NCI-H510A (cell line): Measurements from ENCODE around the gene ILKAP.
A peak's percentile ranks its signal among the peaks of the same experiment; 100 is the strongest.

Source experiments
- DNase-seq: peaks from one replicate; lab custom pipeline; 2025; lab: John Stamatoyannopoulos, UW

The ILKAP gene

DNA sequence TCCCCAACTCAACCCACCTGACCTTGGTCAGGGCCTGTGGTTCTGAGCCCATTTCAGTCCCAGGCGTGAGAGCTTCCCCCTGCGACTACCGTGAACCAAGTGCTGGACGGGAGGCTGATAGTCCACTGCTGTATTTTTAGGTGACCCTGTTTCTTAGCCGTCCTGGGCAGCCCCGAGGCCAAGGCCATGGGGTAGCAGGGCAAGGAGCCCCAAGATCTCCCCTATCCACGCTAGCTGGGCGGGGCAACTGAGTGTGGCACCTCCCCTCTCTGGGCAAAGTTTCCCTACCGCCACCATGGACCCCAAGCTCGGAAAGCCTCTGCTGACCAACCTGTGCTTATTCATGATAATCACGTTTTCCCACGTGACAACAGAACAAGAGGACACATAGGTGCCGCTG is 65.6 kb downstream of the ILKAP start:
- no peak for DNase-seq

DNA sequence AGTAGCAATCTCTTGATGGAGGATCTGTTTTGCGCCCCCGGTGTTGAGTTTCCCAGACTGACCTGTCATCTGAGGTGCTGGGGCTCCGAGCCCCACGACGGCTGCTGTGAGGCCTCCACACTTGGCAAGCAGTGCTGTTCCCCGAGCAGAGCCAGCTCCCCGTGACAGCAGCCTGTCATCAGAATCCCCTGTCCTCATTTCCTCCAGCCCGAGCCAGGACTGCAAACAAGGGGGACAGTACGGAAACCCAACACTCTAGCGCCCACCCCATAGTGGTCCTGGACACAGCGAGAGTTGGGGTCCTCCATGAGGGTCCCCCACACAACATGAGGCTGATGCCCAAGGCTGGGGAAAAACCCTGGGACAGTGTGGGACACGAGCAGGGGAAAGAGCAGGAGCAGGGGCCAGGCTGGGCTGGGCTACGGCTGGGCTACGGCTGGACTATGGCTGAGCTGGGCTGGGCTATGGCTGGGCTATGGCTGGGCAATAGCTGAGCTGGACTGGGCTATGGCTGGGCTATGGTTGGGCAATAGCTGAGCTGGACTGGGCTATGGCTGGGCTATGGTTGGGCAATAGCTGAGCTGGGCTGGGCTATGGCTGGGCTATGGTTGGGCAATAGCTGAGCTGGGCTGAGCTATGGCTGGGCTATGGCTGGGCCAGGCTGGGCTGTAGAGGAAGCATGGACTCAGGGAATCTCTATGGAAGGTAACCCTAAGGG is 66.5 kb downstream of the ILKAP start:
- DNase-seq, result no peak

DNA sequence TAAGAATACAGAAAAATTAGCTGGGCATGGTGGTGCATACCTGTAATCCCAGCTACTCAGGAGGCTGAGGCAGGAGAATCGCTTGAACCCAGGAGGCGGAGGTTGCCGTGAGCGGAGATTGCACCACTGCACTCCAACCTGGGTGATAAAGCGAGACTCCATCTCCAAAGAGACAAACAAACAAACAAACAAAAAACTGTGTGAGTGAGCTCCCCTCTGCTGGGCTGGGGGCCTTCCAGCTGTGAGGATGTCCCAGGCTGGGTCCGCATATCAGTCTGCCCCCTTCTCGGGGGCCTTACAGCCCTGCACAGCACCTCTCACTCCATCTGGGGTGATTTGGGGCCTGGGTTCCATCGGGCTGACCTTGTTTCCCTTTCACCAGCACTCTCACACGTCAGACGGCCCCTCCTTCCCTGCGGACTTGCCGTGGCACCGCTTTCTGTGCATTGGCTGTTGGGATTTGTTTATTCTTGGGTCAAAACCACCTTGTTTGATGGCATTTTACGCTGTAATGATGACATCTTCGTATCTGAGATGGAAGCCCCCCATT is 67.8 kb downstream of the ILKAP start:
- DNase-seq, result no peak

DNA sequence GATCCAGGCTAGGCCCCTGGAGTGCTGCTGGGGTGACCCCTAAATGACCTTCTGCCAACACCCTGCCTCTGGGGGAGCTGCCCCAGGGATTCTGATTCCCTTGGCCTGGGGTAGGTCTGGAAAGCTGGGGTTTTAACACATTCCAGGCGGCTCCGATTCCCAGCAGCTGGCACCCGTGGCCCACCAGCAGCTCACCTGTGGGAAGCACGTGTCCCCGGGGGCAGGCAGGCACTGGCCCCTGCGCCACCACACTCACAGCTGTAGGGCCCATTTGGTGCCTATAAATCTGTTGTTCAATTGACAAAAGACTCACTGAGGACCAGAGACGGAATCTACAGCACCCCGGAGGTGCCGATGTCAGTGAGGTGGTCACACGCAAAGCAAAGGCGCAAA is 69.1 kb downstream of the ILKAP start:
- DNase-seq, result no peak

DNA sequence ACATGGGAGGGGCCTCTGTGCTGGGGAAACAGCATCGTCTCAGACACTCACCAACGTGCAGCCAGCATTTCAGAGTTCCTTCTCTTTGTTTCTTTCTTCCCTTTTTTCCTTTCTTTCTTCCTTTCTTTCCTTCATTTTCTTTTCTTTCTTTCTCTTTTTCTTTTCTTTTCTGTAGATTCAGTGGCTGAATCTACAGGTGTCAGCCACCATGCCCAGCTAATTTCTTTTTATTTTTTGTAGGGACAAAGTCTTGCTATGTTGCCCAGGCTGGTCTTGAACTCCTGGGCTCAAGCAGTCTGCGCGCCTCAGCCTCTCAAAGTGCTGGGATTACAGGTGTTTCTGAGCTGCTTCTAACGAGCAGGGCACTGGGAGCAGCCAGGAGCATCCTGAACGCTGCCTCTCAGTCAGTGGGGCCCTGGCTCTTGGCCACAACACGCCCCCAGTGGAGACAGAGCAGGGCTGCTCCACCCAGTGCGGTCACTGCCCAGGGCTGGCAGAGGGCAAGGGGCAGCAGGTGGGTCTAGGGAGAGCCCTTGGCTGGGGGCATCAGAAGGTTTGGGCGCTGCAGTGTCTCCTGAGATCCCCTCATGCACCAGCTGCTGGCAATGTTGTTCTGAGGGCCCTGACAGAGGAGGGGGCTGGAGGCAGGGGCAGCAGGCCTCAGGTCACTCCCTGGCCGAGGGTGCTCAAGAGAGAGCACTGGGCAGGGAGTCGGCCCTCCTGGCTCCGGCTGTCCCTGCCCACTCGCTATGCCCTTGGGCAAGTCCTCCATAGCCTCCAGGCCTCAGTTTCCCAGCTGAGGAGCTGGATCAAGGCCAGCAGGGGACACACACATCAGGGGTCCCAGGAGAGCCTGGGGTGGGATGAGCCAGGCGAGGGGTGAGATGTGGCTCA is 69.7 kb downstream of the ILKAP start:
- DNase-seq, result no peak

DNA sequence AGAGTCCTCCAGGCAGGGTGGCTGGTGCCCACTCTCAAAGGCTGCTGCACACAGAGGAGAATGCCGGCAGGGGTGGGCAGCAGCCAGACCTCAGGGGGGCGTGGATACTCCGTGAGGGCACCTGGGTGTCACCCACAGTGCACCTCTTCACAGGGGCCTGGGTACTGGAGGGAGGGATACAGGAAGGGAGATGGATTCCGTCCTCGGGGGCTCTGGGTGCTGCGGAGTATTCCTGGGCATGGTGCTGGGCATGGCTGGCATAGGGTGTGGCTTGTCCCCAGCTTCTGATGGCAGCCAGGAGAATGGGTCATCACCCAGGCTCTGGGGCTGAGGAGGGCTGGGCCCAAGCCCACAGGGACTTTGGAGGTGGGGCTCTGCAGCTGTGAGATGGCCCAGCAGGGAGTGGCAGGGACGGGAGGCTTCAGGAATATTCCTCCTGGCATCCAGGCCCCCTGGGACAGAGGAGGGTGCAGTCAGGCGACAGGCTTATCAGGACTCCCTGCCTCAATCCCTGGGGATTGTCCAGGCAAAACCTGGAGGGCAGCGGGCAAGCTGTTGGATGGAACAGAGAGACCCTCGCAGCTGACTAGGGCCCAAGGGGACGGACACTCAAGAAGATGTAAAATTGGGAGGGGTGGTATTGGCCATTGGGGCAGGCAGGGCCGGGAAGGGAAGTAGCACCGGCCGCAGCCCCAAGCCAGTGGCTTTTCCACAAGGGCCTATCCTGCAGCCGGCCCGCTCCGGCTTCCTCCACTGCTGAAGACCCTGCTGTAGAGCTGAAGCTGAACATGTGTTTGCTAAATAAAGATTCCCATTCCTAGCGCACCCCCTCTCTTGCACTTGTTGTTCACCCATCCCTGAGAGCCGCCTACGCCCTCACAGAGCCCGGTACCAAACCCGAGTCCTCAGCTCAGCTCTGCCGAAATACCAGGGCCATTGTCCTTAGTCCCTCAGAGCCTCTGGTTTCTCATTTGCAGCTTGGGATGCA is 70.7 kb downstream of the ILKAP start:
- no peak for DNase-seq

DNA sequence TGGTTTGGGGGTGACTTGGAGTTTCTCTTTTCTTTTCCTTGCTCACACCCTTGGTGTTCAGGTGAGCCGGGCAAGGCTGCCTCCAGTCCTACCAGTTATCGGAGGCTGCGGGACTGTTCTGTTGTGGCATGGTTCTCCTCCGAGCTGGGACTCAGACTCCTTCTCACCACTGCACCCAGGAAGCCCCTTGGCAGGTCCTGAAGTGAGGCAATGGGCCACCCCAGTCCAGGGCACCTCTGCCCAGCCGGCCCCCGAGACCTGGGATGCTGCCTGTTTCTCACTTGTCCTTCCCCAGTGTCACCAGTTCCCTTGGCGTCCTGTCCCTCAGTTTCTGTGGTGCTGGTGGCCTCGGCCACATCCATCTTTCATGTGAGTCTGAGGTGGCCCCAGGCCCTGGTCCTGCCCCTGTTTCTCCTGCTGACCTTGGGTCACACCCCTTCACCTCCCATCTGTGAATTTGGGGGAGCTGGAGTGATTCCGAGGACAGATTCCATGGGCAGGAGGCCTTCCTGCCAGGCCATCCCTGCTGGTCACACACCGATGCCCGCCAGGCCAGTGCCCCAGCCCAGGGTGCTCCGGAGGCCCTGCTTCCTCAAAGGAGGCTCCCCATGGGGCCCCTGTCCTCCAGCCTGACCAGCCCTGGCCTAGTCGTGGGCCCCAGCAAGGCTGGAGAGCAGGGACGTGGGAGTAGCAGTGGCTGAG is 71.6 kb downstream of the ILKAP start:
- DNase-seq, result no peak

DNA sequence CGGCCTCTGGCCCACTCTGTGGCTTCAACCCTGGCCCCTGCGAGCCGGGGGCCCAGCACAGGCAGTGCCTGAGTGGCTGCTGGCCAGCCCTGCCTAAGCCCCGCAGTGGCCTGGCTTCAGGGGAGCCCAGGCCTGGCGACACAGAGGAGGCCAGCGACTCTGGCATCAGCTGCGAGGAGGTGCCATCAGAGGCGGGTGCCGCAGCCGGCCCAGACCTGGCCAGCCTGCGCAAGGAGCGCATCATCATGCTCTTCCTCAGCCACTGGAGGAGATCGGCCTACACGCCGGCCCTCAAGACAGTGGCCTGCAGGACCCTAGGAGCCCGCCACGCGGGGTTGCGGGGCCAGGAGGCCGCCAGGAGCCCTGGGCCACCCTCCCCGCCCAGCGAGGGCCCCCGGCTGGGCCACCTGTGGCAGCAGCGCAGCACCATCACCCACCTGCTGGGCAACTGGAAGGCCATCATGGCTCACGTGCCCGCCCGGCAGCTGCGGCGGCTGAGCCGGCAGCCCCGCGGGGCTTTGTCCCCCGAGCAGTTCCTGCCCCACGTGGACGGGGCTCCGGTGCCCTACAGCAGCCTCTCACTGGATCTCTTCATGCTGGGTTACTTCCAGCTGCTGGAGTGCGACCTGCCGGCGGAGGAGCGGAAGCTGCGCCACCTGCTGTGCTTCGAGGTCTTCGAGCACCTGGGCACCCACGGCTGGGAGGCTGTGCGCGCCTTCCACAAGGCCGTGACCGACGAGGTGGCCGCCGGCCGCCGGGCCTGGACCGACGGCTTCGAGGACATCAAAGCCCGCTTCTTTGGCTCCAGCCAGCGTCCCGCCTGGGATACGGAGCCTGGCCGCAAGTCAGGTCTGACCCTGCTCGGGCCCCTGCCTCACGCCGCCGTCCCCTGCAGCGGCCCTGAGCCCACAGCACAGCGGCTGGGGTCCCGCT is 72.5 kb downstream of the ILKAP start:
- DNase-seq, result peak; percentile 36

DNA sequence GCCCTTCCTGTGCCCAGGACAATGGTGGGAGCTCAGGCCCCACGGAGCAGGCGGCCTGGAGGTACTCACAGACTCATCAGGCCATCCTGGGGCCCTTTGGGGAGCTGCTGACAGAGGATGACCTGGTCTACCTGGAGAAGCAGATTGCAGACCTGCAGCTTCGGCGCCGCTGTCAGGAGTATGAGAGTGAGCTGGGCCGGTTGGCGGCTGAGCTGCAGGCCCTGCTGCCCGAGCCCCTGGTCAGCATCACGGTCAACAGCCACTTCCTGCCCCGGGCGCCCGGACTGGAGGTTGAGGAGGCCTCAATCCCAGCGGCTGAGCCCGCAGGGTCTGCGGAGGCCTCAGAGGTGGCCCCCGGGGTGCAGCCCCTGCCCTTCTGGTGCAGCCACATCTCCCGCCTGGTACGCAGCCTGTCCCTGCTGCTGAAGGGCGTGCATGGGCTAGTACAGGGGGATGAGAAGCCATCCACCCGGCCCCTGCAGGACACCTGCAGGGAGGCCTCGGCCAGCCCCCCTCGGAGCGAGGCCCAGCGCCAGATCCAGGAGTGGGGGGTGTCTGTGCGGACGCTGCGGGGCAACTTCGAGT is 73.3 kb downstream of the ILKAP start:
- DNase-seq, result no peak

DNA sequence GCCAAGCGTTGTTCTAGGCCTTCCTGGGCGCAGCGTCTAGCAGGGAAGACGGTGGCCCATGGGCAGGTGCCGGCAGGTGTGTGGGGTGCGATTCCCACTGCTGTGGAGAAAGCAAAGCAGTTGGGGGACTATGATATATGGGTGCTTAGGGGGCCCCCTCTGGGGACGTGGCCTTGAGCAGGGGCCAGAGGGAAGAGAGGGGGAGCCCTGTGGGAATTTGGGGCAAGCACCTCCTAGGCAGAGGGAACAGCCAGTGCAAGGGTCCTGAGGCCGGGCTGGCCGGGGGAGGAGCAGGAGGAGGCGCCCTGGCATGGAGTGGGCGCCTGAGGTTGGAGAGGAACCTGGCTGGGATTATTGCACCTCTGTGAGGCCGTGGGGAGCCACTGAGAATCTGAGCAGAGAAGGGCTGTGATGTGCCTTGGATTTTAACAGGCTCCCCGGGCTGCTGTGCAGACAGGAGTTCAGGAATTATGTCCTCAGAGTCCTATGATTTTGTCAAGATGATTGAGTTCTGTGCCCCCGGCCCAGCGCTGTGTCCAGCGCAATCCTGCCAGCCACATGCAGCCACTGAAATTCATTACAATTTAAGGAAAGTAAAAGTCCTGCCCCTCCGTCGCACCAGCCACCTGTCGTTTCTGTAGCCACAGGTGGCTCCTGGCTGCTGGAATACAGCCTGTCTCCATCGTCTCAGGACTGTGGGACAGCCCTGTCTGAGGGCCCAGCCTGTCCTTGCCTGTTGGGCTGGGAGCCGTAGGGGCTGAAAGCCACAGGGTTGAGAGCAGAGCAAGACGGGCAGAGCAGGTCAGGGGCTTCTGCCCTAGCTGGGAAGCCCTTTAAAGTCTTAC is 74.1 kb downstream of the ILKAP start:
- DNase-seq, result no peak

DNA sequence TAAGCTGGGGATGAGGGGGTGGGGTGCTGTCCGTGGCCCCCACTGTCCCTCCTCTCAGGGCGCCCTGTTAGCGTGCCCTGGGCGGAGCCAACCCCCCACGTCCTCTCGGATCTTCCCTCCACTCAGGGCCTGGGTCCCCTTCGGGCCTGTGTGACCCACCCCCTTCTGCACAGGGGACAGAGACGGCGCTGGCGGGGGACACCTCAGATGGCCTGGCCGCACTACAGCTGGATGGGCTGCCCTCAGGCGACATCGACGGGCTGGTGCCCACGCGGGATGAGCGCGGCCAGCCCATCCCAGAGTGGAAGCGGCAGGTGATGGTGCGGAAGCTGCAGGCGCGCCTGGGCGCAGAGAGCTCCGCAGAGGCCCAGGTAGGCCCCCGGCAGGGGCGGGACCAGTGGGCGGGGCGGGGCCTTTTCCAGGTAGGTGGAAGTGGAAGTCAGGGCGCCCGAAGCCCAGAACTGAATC is 74.9 kb downstream of the ILKAP start:
- no peak for DNase-seq

DNA sequence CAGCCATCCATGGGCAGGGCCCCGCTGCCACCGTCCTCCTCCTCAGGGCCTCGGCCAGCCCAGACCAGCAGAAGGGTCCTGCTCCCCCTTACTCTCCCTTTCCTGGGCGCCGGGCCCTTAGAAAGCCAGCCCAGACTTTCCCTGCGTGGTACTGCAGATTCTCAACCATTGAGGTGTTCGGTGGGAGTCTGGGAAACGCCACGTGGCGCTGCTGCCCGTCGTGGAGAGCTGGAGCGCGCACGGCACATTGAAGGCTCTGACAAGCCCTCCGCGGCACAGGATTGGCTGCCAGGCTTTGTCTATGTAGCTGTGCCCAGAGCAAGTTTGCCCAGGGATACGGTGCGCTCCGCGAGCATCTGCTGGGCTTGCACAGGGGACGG is 75.4 kb downstream of the ILKAP start:
- DNase-seq, result no peak

DNA sequence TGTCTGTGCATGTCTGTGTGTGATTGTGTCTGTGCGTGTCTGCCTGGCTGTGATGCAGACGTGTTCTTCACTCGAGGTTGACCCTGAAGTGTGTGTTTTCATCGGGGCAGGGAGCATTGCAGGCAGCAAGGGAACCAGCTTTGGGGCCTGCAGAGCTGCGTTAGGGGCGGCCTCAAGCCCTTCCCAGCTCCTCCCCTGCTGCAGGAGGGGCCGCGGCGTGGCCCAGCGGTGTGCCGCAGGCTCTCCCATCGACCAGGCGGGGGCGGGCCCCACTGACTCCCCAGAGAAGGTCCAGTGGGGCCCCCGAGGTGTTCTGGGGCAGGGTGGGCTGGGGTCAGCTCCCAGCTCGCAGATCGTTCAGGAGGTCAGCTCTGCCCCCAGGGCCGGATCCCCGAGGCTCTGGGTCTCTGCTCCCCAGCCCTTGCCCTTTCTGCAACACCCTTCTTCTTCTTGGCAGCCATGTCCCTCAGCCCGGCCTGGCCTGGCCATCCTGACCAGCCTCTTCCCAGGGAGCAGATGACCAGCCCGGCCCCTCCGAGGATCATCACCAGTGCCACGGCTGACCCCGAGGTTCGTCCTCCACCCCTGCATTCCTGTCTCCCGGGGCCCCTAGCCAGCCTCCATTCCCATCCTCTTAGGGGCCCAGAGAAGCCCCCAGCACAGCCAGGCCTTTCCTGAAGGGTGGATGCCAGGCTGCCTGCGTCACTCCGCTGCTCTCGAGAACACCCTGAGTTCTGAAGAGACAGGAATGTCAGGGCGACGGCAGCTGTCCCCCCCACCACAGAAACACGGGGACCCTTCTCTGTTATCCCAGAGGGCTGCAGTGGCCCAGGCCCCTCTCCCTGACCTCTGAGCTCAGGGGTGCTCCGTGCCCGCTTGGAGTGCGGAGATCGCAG is 76.1 kb downstream of the ILKAP start:
- no peak for DNase-seq

DNA sequence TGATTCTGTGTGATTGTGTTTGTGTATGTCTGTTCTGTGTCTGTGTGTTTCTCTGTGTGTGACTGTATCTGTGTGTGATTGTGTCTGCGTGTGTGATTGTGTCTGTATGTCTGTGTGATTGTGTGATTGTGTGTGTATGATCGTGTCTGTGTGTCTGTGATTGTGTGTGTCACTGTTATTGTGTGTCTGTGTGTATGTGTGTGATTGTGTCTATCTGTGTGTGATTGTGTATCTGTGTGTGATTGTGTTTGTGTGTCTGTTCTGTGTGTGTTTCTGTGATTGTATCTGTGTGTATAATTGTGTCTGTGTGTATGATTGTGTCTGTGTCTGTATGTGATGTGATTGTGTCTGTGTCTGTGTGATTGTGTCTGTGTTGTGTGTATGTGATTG is 76.7 kb downstream of the ILKAP start:
- DNase-seq, result no peak

DNA sequence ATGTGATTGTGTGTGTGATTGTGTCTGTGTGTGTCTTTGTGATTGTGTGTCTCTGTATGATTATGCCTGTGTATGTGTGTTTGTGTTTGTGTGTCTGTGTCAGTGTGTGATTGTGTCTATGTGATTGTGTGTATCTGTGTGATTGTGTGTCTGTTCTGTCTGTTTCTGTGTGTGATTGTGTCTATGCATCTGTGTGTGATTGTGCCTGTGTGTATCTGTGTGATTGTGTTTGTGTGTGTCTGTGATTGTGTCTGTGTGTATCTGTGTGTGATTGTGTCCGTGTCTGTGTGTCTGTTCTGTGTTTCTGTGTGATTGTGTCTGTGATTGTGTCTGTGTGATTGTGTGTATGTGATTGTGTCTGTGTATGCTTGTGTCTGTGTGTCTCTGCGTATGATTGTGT is 77.2 kb downstream of the ILKAP start:
- no peak for DNase-seq

DNA sequence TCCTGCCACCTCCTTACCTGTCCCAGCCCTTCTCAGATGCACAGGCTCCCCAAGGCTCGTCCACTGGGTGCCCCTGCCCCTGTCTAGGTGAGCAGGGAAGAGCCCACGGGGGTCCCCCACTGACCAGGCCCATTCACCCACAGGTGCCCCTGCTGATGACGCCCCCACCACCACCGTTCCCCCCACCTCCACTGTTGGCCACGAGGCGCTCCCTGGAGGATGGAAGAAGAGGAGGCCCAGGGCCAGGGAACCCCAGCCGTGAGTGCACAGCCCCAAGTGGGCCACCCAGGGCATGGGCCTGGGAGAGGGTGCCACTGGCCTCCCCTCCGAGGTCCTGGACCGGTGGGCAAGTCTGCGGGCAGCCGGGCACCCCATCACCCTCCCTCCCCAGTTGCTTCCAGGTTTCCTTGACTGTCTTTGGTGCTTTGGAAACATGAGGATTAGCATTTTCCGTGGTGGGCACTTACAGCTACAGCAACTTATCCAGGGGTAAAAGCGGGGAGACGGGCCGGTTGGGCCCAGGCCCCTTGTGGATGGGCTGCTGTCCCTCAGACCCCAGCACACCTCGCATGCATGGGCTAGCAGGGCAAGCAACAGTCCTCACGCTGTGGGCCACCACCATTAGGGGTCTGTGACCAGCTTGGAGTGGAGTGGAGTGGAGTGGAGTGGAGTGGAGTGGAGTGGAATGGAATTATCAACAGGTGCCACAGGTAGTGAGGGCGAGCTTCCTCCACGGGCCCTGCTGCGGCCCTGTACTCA is 78.2 kb downstream of the ILKAP start:
- DNase-seq, result no peak
